DOHH2 (cell line): ENCODE results near the gene MRPL54.
A peak's percentile ranks its signal among the peaks of the same experiment; 100 is the strongest.
"Not testable (repeated sequence)": the region's sequence is repeated elsewhere in the genome, so short reads cannot be mapped to it uniquely, and the experiment has no call there.

Experiments
- H3F3A ChIP-seq: fragments of 200-600 bp; sonication (generic), shearing (Covaris generic); 2 replicates; pipeline ENCODE4 v1.6.0; 2016; ENCODE audit warnings: antibody characterized with exemption, mild to moderate bottlenecking; ENCODE audit not compliant: control insufficient read depth, insufficient read depth
- H3K27ac ChIP-seq: fragments of 200-600 bp; sonication (generic); 2 replicates; pipeline ENCODE4 v1.5.1; 2014; ENCODE audit warnings: low read depth, mild to moderate bottlenecking, low read length, moderate library complexity
- H3K27me3 ChIP-seq: fragments of 200-600 bp; sonication (generic); 2 replicates; pipeline ENCODE4 v1.6.1; 2014; ENCODE audit warnings: mild to moderate bottlenecking, low read length, mixed read lengths; ENCODE audit not compliant: control insufficient read depth
- H3K36me3 ChIP-seq: fragments of 200-600 bp; sonication (generic); 2 replicates; pipeline ENCODE4 v1.6.1; 2014; ENCODE audit warnings: mild to moderate bottlenecking, low read length, moderate library complexity, mixed read lengths; ENCODE audit not compliant: control insufficient read depth
- H3K4me1 ChIP-seq: fragments of 200-600 bp; sonication (generic); 2 replicates; pipeline ENCODE4 v1.6.1; 2014; ENCODE audit warnings: mild to moderate bottlenecking, low read length, mixed read lengths; ENCODE audit not compliant: control insufficient read depth
- H3K4me2 ChIP-seq: fragments of 200-600 bp; sonication (generic); 2 replicates; pipeline ENCODE4 v1.6.0; 2014; ENCODE audit warnings: mild to moderate bottlenecking, low read length, moderate library complexity
- H3K4me3 ChIP-seq: fragments of 200-600 bp; sonication (generic); 2 replicates; pipeline ENCODE4 v1.5.1; 2014; ENCODE audit warnings: mild to moderate bottlenecking, low read length, mixed read lengths
- H3K79me2 ChIP-seq: fragments of 200-600 bp; sonication (generic); 2 replicates; pipeline ENCODE4 v1.6.1; 2014; ENCODE audit warnings: mild to moderate bottlenecking, low read length, mixed read lengths; ENCODE audit not compliant: control insufficient read depth
- H3K9me2 ChIP-seq: fragments of 200-600 bp; sonication (generic); replicated peaks from 2 replicates; pipeline ENCODE4 v1.6.1; 2014; ENCODE audit warnings: mild to moderate bottlenecking, low read length, mixed read lengths; ENCODE audit not compliant: control insufficient read depth
- H3K9me3 ChIP-seq: fragments of 200-600 bp; sonication (generic); 2 replicates; pipeline ENCODE4 v1.6.1; 2014; ENCODE audit warnings: antibody characterized with exemption, low read length, mixed read lengths; ENCODE audit not compliant: control insufficient read depth, insufficient read depth
- H4K20me1 ChIP-seq: fragments of 200-600 bp; sonication (generic); 2 replicates; pipeline ENCODE4 v1.6.0; 2014; ENCODE audit warnings: low read depth, mild to moderate bottlenecking, antibody characterized with exemption, low read length, moderate library complexity; ENCODE audit not compliant: control insufficient read depth, insufficient read depth
- EZH2phosphoT487 ChIP-seq: fragments of 200-600 bp; sonication (generic); IDR thresholded peaks from 2 replicates; pipeline ENCODE4 v1.6.1; 2017; ENCODE audit warnings: borderline replicate concordance, mild to moderate bottlenecking, antibody characterized with exemption, low read length, moderate library complexity, mixed read lengths
- TF ChIP-seq, protein P1 (sequence below): fragments of 200-600 bp; sonication (generic); IDR thresholded peaks from one replicate; pipeline ENCODE4 v1.5.1; 2014; ENCODE audit warnings: antibody characterized with exemption, mild to moderate bottlenecking, low read depth, low read length; ENCODE audit not compliant: poor library complexity, severe bottlenecking

MRPL54 gene

GRCh38 chr19:3762130-3762473, 380 bp upstream of the MRPL54 start:
- no peaks in the 10 kb centered on the region for H4K20me1 ChIP-seq
- H3K4me1 ChIP-seq = peaks cover 13% of the 10 kb centered on the region
- peak overlapping the region; percentile 82 for H3K27ac ChIP-seq
- no peaks in the 10 kb centered on the region for H3K9me2 ChIP-seq
- H3F3A ChIP-seq = peaks cover 7% of the 10 kb centered on the region
- H3K27me3 ChIP-seq = no peaks in the 10 kb centered on the region
- H3K79me2 ChIP-seq = peaks cover 39% of the 10 kb centered on the region
- no peaks in the 10 kb centered on the region for H3K9me3 ChIP-seq
- TF ChIP-seq, protein P1, sequence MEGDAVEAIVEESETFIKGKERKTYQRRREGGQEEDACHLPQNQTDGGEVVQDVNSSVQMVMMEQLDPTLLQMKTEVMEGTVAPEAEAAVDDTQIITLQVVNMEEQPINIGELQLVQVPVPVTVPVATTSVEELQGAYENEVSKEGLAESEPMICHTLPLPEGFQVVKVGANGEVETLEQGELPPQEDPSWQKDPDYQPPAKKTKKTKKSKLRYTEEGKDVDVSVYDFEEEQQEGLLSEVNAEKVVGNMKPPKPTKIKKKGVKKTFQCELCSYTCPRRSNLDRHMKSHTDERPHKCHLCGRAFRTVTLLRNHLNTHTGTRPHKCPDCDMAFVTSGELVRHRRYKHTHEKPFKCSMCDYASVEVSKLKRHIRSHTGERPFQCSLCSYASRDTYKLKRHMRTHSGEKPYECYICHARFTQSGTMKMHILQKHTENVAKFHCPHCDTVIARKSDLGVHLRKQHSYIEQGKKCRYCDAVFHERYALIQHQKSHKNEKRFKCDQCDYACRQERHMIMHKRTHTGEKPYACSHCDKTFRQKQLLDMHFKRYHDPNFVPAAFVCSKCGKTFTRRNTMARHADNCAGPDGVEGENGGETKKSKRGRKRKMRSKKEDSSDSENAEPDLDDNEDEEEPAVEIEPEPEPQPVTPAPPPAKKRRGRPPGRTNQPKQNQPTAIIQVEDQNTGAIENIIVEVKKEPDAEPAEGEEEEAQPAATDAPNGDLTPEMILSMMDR = no peak
- no peak for TF ChIP-seq EZH2phosphoT487
- peaks cover 25% of the 10 kb centered on the region for H3K36me3 ChIP-seq
- peak overlapping the region; percentile 96 for H3K4me3 ChIP-seq
- H3K4me2 ChIP-seq = peak overlapping the region; percentile 83

GRCh38 chr19:3765121-3765520, 2.6 kb downstream of the MRPL54 start:
- H3K9me3 ChIP-seq = no peaks in the 10 kb centered on the region
- TF ChIP-seq, protein P1 = no peak
- no peak for TF ChIP-seq EZH2phosphoT487
- H4K20me1 ChIP-seq = no peaks in the 10 kb centered on the region
- H3K79me2 ChIP-seq = peaks cover 25% of the 10 kb centered on the region
- peaks cover 13% of the 10 kb centered on the region for H3K4me1 ChIP-seq
- H3K27ac ChIP-seq = no peak overlapping the region
- H3K4me2 ChIP-seq = no peak overlapping the region
- H3K36me3 ChIP-seq = peaks cover 17% of the 10 kb centered on the region
- no peak overlapping the region for H3K4me3 ChIP-seq
- H3K27me3 ChIP-seq = no peaks in the 10 kb centered on the region
- H3K9me2 ChIP-seq = no peaks in the 10 kb centered on the region
- peaks cover 7% of the 10 kb centered on the region for H3F3A ChIP-seq

GRCh38 chr19:3765757-3766156, 3.3 kb downstream of the MRPL54 start:
- Histone ChIP-seq H3K79me2 (peaks cover 19% of the 10 kb centered on the region), H3K36me3 (peaks cover 17% of the 10 kb centered on the region), H3K4me1 (peaks cover 10% of the 10 kb centered on the region)
- H3K27ac ChIP-seq, H3K4me3 ChIP-seq, H3F3A ChIP-seq, H3K9me3 ChIP-seq, H3K4me2 ChIP-seq, H4K20me1 ChIP-seq, H3K9me2 ChIP-seq, H3K27me3 ChIP-seq: not testable (repeated sequence)

GRCh38 chr19:3766520-3766919, 4.0 kb downstream of the MRPL54 start:
- peaks cover 17% of the 10 kb centered on the region for H3K36me3 ChIP-seq
- peaks cover 7% of the 10 kb centered on the region for H3F3A ChIP-seq
- no peak overlapping the region for H3K27ac ChIP-seq
- TF ChIP-seq, protein P1 = no peak
- TF ChIP-seq EZH2phosphoT487 = no peak
- H3K27me3 ChIP-seq = no peaks in the 10 kb centered on the region
- peaks cover 10% of the 10 kb centered on the region for H3K4me1 ChIP-seq
- no peaks in the 10 kb centered on the region for H4K20me1 ChIP-seq
- H3K9me2 ChIP-seq = no peaks in the 10 kb centered on the region
- H3K79me2 ChIP-seq = peaks cover 12% of the 10 kb centered on the region
- H3K9me3 ChIP-seq = no peaks in the 10 kb centered on the region
- H3K4me2 ChIP-seq = no peak overlapping the region
- no peak overlapping the region for H3K4me3 ChIP-seq
